ENCODE results near the gene VWA5B2. TPM values are rescaled to one million over a fixed set of nuclear protein-coding genes. Genes with fewer than 3 reads are reported as not detected.

Gene VWA5B2
- total and polyA plus RNA-seq, 9 of the 15 experiments (the other 6 are each of a cell fraction or from before 2014, with no cell fraction given) = 0.04 TPM; not detected in 8

- TF ChIP-seq, protein P1, sequence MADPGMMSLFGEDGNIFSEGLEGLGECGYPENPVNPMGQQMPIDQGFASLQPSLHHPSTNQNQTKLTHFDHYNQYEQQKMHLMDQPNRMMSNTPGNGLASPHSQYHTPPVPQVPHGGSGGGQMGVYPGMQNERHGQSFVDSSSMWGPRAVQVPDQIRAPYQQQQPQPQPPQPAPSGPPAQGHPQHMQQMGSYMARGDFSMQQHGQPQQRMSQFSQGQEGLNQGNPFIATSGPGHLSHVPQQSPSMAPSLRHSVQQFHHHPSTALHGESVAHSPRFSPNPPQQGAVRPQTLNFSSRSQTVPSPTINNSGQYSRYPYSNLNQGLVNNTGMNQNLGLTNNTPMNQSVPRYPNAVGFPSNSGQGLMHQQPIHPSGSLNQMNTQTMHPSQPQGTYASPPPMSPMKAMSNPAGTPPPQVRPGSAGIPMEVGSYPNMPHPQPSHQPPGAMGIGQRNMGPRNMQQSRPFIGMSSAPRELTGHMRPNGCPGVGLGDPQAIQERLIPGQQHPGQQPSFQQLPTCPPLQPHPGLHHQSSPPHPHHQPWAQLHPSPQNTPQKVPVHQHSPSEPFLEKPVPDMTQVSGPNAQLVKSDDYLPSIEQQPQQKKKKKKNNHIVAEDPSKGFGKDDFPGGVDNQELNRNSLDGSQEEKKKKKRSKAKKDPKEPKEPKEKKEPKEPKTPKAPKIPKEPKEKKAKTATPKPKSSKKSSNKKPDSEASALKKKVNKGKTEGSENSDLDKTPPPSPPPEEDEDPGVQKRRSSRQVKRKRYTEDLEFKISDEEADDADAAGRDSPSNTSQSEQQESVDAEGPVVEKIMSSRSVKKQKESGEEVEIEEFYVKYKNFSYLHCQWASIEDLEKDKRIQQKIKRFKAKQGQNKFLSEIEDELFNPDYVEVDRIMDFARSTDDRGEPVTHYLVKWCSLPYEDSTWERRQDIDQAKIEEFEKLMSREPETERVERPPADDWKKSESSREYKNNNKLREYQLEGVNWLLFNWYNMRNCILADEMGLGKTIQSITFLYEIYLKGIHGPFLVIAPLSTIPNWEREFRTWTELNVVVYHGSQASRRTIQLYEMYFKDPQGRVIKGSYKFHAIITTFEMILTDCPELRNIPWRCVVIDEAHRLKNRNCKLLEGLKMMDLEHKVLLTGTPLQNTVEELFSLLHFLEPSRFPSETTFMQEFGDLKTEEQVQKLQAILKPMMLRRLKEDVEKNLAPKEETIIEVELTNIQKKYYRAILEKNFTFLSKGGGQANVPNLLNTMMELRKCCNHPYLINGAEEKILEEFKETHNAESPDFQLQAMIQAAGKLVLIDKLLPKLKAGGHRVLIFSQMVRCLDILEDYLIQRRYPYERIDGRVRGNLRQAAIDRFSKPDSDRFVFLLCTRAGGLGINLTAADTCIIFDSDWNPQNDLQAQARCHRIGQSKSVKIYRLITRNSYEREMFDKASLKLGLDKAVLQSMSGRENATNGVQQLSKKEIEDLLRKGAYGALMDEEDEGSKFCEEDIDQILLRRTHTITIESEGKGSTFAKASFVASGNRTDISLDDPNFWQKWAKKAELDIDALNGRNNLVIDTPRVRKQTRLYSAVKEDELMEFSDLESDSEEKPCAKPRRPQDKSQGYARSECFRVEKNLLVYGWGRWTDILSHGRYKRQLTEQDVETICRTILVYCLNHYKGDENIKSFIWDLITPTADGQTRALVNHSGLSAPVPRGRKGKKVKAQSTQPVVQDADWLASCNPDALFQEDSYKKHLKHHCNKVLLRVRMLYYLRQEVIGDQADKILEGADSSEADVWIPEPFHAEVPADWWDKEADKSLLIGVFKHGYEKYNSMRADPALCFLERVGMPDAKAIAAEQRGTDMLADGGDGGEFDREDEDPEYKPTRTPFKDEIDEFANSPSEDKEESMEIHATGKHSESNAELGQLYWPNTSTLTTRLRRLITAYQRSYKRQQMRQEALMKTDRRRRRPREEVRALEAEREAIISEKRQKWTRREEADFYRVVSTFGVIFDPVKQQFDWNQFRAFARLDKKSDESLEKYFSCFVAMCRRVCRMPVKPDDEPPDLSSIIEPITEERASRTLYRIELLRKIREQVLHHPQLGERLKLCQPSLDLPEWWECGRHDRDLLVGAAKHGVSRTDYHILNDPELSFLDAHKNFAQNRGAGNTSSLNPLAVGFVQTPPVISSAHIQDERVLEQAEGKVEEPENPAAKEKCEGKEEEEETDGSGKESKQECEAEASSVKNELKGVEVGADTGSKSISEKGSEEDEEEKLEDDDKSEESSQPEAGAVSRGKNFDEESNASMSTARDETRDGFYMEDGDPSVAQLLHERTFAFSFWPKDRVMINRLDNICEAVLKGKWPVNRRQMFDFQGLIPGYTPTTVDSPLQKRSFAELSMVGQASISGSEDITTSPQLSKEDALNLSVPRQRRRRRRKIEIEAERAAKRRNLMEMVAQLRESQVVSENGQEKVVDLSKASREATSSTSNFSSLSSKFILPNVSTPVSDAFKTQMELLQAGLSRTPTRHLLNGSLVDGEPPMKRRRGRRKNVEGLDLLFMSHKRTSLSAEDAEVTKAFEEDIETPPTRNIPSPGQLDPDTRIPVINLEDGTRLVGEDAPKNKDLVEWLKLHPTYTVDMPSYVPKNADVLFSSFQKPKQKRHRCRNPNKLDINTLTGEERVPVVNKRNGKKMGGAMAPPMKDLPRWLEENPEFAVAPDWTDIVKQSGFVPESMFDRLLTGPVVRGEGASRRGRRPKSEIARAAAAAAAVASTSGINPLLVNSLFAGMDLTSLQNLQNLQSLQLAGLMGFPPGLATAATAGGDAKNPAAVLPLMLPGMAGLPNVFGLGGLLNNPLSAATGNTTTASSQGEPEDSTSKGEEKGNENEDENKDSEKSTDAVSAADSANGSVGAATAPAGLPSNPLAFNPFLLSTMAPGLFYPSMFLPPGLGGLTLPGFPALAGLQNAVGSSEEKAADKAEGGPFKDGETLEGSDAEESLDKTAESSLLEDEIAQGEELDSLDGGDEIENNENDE (IDR thresholded peaks at IDR 0.05; ENCODE audit: low read depth, low read length) = no peak
- TF ChIP-seq THAP7 (CRISPR knock-in tag; IDR thresholded peaks at IDR 0.05) (peak; percentile 79; the same call in 1 of the 2 replicates), POLR2A (conservative IDR thresholded peaks at IDR 0.05) (peak; percentile 82), ZNF830 (CRISPR knock-in tag; IDR thresholded peaks at IDR 0.05) (0 out of 2 replicates have a peak, but pooled peaks have one; percentile 79), C11orf30 (IDR thresholded peaks at IDR 0.05; ENCODE audit: low read depth) (0 out of 2 replicates have a peak, but pooled peaks have one; percentile 6), TBP (optimal IDR thresholded peaks at IDR 0.05; ENCODE audit: low read depth, low read length) (peak; percentile 10), UBTF (IDR thresholded peaks at IDR 0.05; ENCODE audit: borderline replicate concordance in 1 of 2, low read depth in 2 of 2, low read length in 2 of 2) (peak; percentile 50 to 68; a peak in 2 of 4 replicates), ZSCAN32 (CRISPR knock-in tag; IDR thresholded peaks at IDR 0.05) (no peak), PHTF2 (CRISPR knock-in tag; IDR thresholded peaks at IDR 0.05) (no peak), POLR2B (IDR thresholded peaks at IDR 0.05; ENCODE audit: low read depth, partially characterized antibody) (peak; percentile 66), PRPF4 (IDR thresholded peaks at IDR 0.05; ENCODE audit: insufficient read depth, low read depth, low read length, poor library complexity, severe bottlenecking) (no peak), FOXP1 (CRISPR knock-in tag; IDR thresholded peaks at IDR 0.05) (peak; percentile 55; the same call in 1 of the 2 replicates), L3MBTL2 (IDR thresholded peaks at IDR 0.05) (no peak)
These were observed 43.0 kb upstream of the VWA5B2 start, which contains the start of gene ABCF3 (continued) for GRCh38 chr3:184186184-184186901.

Data from K562 (cell line).